Renal pelvis (tissue), 4 donors: ENCODE results near the gene PHF19. TPM values are rescaled to one million over a fixed set of nuclear protein-coding genes. Genes with fewer than 3 reads are reported as not detected.

Experiments
- DNase-seq: peaks from one replicate; pipeline ENCODE4 v3.0.0-alpha.2; 2013
- polyA plus RNA-seq, 3 donors: library from polyadenylated mRNA; unstranded; fragments of 120-200 nt; gene quantifications; one replicate each; pipeline ENCODE4 v1.2.1, GENCODE V29; 2013; ENCODE audit not compliant: insufficient read length in 3 of 3

PHF19 gene
- polyA plus RNA-seq, 3 donors: 26.0 to 39.7 (median 34.7) TPM

GRCh38 chr9:120820095-120820494, 56.9 kb downstream of the PHF19 start:
- no peak for DNase-seq

DNA sequence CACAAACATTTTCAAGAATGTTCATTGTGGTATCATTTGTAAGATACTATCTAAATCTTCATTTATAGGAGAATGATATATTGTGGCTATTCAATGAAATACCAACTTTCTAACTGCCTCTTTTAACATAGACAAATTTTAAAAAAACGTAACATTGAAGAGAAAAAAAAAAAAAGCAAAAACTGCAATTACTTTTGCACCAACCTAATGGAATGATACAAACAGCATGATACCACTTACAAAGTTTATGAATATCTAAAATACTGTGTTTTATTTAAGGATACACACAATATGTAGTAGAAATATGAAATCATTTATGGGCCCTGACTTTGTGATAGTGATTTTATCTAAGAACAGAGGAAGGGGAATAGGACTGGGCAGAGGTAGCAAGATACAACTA, 58.4 kb downstream of the PHF19 start:
- DNase-seq: no peak

GRCh38 chr9:120815075-120815474, 61.9 kb downstream of the PHF19 start:
- no peak for DNase-seq

GRCh38 chr9:120808931-120809330, 68.1 kb downstream of the PHF19 start:
- no peak for DNase-seq

- no peak for DNase-seq
These were observed 69.2 kb downstream of the PHF19 start for GRCh38 chr9:120807607-120808379.

Other genes with a start within 250 kb of the PHF19 start
- 10 to 100 TPM; 14.0 to 17.9 (median 15.6) TPM for gene MEGF9, start 162.7 kb downstream of the PHF19 start, polyA plus RNA-seq
- gene FBXW2, start 83.8 kb downstream of the PHF19 start, polyA plus RNA-seq: 10 to 100 TPM; 35.8 to 50.7 (median 46.9) TPM
- 10 to 100 TPM; 27.3 to 37.6 (median 36.0) TPM for gene PSMD5, start 34.3 kb downstream of the PHF19 start, polyA plus RNA-seq
- 1 to 10 TPM; 4.9 to 6.6 (median 6.4) TPM for gene TRAF1, start 49.6 kb upstream of the PHF19 start, polyA plus RNA-seq
- 10 to 100 TPM; 11.7 to 17.3 (median 16.1) TPM for gene C5, start 173.1 kb upstream of the PHF19 start, polyA plus RNA-seq
- 10 to 100 TPM; 29.2 to 37.0 (median 35.7) TPM for gene CNTRL, start 197.8 kb upstream of the PHF19 start, polyA plus RNA-seq